IMR-90 (cell line): ENCODE data around the gene GALNT7. TPM values are rescaled to one million over a fixed set of nuclear protein-coding genes. Genes with fewer than 3 reads are reported as not detected.

ENCODE experiments used
- ATAC-seq: fragments of 200-7000 bp; cut with Tn5 transposase; 2 replicates; pipeline ENCODE4 v1.9.1; 2020; ENCODE audit warnings: low read depth, mild to moderate bottlenecking, moderate library complexity
- BruUV-seq: library from RNA; stranded (reverse); fragments of 400-500 nt; replicated peaks from 2 replicates; lab custom pipeline; 2021; lab: Mats Ljungman, UMichigan
- CTCF ChIA-PET: fragments of 300-600 bp; formaldehyde crosslinking; extraction: SDS; loops from one replicate; lab custom pipeline; 2021; ENCODE audit warnings: antibody characterized with exemption; lab: Yijun Ruan, JAX
- POLR2A ChIA-PET: fragments of 300-600 bp; sonication (Branson Sonifier 250); formaldehyde crosslinking; loops from one replicate; lab custom pipeline; 2022; ENCODE audit warnings: antibody characterized with exemption; ENCODE audit not compliant: unreplicated experiment; lab: Charles Lee
- DNase-seq: peaks from one replicate; pipeline ENCODE4 v3.0.0; 2013
- H2AFZ ChIP-seq: replicated peaks from 2 replicates; pipeline ENCODE3; 2013; ENCODE audit warnings: low read length, mild to moderate bottlenecking; ENCODE audit not compliant: poor library complexity
- H2AK5ac ChIP-seq: 2 replicates; pipeline ENCODE4 v1.6.1; 2013; ENCODE audit warnings: low read depth, low read length, inconsistent platforms
- H2AK9ac ChIP-seq: replicated peaks from 2 replicates; pipeline ENCODE3; 2013; ENCODE audit warnings: mild to moderate bottlenecking, low read depth, low read length, moderate library complexity; ENCODE audit not compliant: poor library complexity
- H2BK120ac ChIP-seq: 2 replicates; pipeline ENCODE4 v1.6.1; 2013; ENCODE audit warnings: low read depth, low read length, inconsistent platforms
- H2BK15ac ChIP-seq: 3 replicates; pipeline ENCODE4 v1.6.1; 2013; ENCODE audit warnings: low read depth, low read length, inconsistent platforms
- H2BK20ac ChIP-seq: 2 replicates; pipeline ENCODE4 v1.6.1; 2013; ENCODE audit warnings: low read depth, mild to moderate bottlenecking, inconsistent platforms, low read length, moderate library complexity
- H2BK5ac ChIP-seq: 2 replicates; pipeline ENCODE4 v1.6.1; 2013; ENCODE audit warnings: mild to moderate bottlenecking, low read depth, low read length, inconsistent platforms; ENCODE audit not compliant: poor library complexity, severe bottlenecking
- H3K14ac ChIP-seq: replicated peaks from 2 replicates; pipeline ENCODE4 v1.6.1; 2013; ENCODE audit warnings: low read depth, low read length, inconsistent platforms
- H3K18ac ChIP-seq: 2 replicates; pipeline ENCODE4 v1.6.1; 2013; ENCODE audit warnings: low read depth, low read length, control low read depth
- H3K23ac ChIP-seq: 2 replicates; pipeline ENCODE4 v1.6.1; 2013; ENCODE audit warnings: low read depth, low read length, inconsistent platforms
- H3K27ac ChIP-seq: 2 replicates; pipeline ENCODE4 v1.5.1; 2013; ENCODE audit warnings: mild to moderate bottlenecking, control low read depth, low read length; ENCODE audit not compliant: insufficient read depth
- H3K27me3 ChIP-seq: 2 replicates; pipeline ENCODE4 v1.6.1; 2013; ENCODE audit warnings: low read length; ENCODE audit not compliant: control insufficient read depth, insufficient read depth
- H3K36me3 ChIP-seq: 2 replicates; pipeline ENCODE4 v1.6.1; 2013; ENCODE audit warnings: low read length, mixed read lengths; ENCODE audit not compliant: control insufficient read depth, insufficient read depth
- H3K4ac ChIP-seq: 2 replicates; pipeline ENCODE4 v1.6.1; 2013; ENCODE audit warnings: low read depth, low read length, inconsistent platforms
- H3K4me1 ChIP-seq: 2 replicates; pipeline ENCODE4 v1.6.1; 2013; ENCODE audit warnings: low read length, mixed read lengths; ENCODE audit not compliant: control insufficient read depth, insufficient read depth
- H3K4me2 ChIP-seq: 2 replicates; pipeline ENCODE4 v1.6.1; 2013; ENCODE audit warnings: low read depth, mild to moderate bottlenecking, control low read depth, low read length, moderate library complexity
- H3K4me3 ChIP-seq: 2 replicates; pipeline ENCODE4 v1.5.1; 2013; ENCODE audit warnings: low read depth, mild to moderate bottlenecking, control low read depth, low read length, moderate library complexity; ENCODE audit not compliant: insufficient read depth
- H3K56ac ChIP-seq: 2 replicates; pipeline ENCODE4 v1.6.1; 2013; ENCODE audit warnings: low read length, inconsistent platforms; ENCODE audit not compliant: insufficient read depth; ENCODE audit errors: extremely low read depth
- H3K79me1 ChIP-seq, 2 experiments: 2 replicates each; pipeline ENCODE4 v1.6.1; 2013; ENCODE audit warnings: low read length in 2 of 2, inconsistent platforms in 1 of 2, low read depth in 1 of 2
- H3K9ac ChIP-seq: 2 replicates; pipeline ENCODE4 v1.6.1; 2013; ENCODE audit warnings: low read depth, low read length, control low read depth
- H3K9me1 ChIP-seq: 2 replicates; pipeline ENCODE4 v1.6.1; 2013; ENCODE audit warnings: low read length, inconsistent platforms; ENCODE audit not compliant: insufficient read depth
- H3K9me3 ChIP-seq: 2 replicates; pipeline ENCODE4 v1.6.1; 2013; ENCODE audit warnings: low read length; ENCODE audit not compliant: control insufficient read depth, insufficient read depth
- H4K20me1 ChIP-seq: 2 replicates; pipeline ENCODE4 v1.6.1; 2013; ENCODE audit warnings: low read length, inconsistent platforms; ENCODE audit not compliant: insufficient read depth
- H4K5ac ChIP-seq: 2 replicates; pipeline ENCODE4 v1.6.1; 2013; ENCODE audit warnings: mild to moderate bottlenecking, low read depth, low read length, control low read depth
- H4K8ac ChIP-seq, 2 experiments: 2 replicates each; pipeline ENCODE4 v1.6.1; 2013; ENCODE audit warnings: low read depth in 2 of 2, low read length in 2 of 2, control low read depth in 1 of 2, inconsistent platforms in 1 of 2
- H4K91ac ChIP-seq: 2 replicates; pipeline ENCODE4 v1.6.1; 2013; ENCODE audit warnings: low read depth, low read length, inconsistent platforms; ENCODE audit not compliant: insufficient read depth
- BHLHE40 ChIP-seq: fragments of 150-350 bp; IDR thresholded peaks from 2 replicates; pipeline ENCODE4 v1.6.1; 2016; ENCODE audit warnings: mild to moderate bottlenecking, low read depth, low read length
- CEBPB ChIP-seq: IDR thresholded peaks from 2 replicates; pipeline ENCODE4 v1.6.1; 2012; ENCODE audit warnings: low read depth, low read length, improper control_type of control experiment
- CHD1 ChIP-seq: IDR thresholded peaks from 2 replicates; pipeline ENCODE4 v1.6.1; 2012; ENCODE audit warnings: low read depth, low read length, improper control_type of control experiment
- CTCF ChIP-seq: conservative IDR thresholded peaks from 2 replicates; pipeline ENCODE4 v1.5.1; 2012; ENCODE audit warnings: mild to moderate bottlenecking, low read depth, low read length, improper control_type of control experiment
- FOS ChIP-seq: fragments of 150-350 bp; IDR thresholded peaks from 2 replicates; pipeline ENCODE4 v1.6.1; 2016; ENCODE audit warnings: low read depth, low read length
- MAFK ChIP-seq: IDR thresholded peaks from 2 replicates; pipeline ENCODE4 v1.6.1; 2012; ENCODE audit warnings: low read depth, low read length, improper control_type of control experiment
- MAZ ChIP-seq: IDR thresholded peaks from 2 replicates; pipeline ENCODE4 v1.6.1; 2012; ENCODE audit warnings: low read depth, mild to moderate bottlenecking, low read length, improper control_type of control experiment, moderate library complexity, borderline replicate concordance
- MXI1 ChIP-seq: IDR thresholded peaks from 2 replicates; pipeline ENCODE4 v1.6.1; 2012; ENCODE audit warnings: low read depth, mild to moderate bottlenecking, low read length, moderate library complexity, borderline replicate concordance
- NFE2L2 ChIP-seq: fragments of 150-350 bp; IDR thresholded peaks from 2 replicates; pipeline ENCODE4 v1.6.1; 2016; ENCODE audit warnings: low read depth, mild to moderate bottlenecking, low read length
- POLR2A ChIP-seq: IDR thresholded peaks from 2 replicates; pipeline ENCODE4 v1.6.1; 2012; ENCODE audit warnings: mild to moderate bottlenecking, low read depth, low read length
- RAD21 ChIP-seq: IDR thresholded peaks from 2 replicates; pipeline ENCODE4 v1.6.1; 2012; ENCODE audit warnings: low read length, improper control_type of control experiment
- RCOR1 ChIP-seq: IDR thresholded peaks from 2 replicates; pipeline ENCODE4 v1.6.1; 2012; ENCODE audit warnings: mild to moderate bottlenecking, low read length, improper control_type of control experiment; ENCODE audit not compliant: insufficient replicate concordance
- RFX5 ChIP-seq: IDR thresholded peaks from 2 replicates; pipeline ENCODE4 v1.8.0; 2012; ENCODE audit warnings: low read depth, mild to moderate bottlenecking, low read length, moderate library complexity
- SMC3 ChIP-seq: fragments of 150-350 bp; IDR thresholded peaks from 2 replicates; pipeline ENCODE4 v1.6.1; 2016; ENCODE audit warnings: low read depth, mild to moderate bottlenecking, antibody characterized with exemption, low read length, moderate library complexity
- dilution Hi-C: fragments of 300-500 bp; cut with HindIII; formaldehyde crosslinking; loops from one replicate; pipeline ENCODE4 v1.14.3; 2018; ENCODE audit warnings: low sequenced_read_pairs; ENCODE audit not compliant: unreplicated experiment
- in situ Hi-C: fragments of 300-500 bp; cut with MboI; formaldehyde crosslinking; loops from 3 replicates; pipeline ENCODE4 v1.14.3; 2019; ENCODE audit warnings: low sequenced_read_pairs, inconsistent platforms, mixed read lengths
- intact Hi-C: fragments of 100-400 bp; cut with micrococcal nuclease; formaldehyde crosslinking; loops from 2 replicates; pipeline ENCODE4 v1.10.0; 2022
- polyA plus RNA-seq, 3 experiments: library from polyadenylated mRNA; depleted of rRNA; stranded (reverse); fragments of >200 nt; gene quantifications; 2 replicates each; pipeline ENCODE4 v1.2.3, GENCODE V29; 2012; ENCODE audit warnings: low replicate concordance in 1 of 3
- total RNA-seq: library from RNA; depleted of rRNA; stranded (reverse); fragments of >200 nt; gene quantifications from 2 replicates; pipeline ENCODE4 v1.2.3, GENCODE V29; 2012
- TF ChIP-seq, protein P1 (sequence below): fragments of 150-350 bp; IDR thresholded peaks from 2 replicates; pipeline ENCODE4 v1.6.1; 2017; ENCODE audit warnings: mild to moderate bottlenecking, antibody characterized with exemption, low read length, low read depth
- TF ChIP-seq, protein P2 (sequence below): fragments of 150-350 bp; IDR thresholded peaks from 2 replicates; pipeline ENCODE4 v1.6.1; 2016; ENCODE audit warnings: low read depth, mild to moderate bottlenecking, low read length, moderate library complexity, borderline replicate concordance

GALNT7 gene
- total and polyA plus RNA-seq, 2 of the 4 experiments (the other 2 are of a cell fraction) = 19.1 to 31.2 TPM

DNA sequence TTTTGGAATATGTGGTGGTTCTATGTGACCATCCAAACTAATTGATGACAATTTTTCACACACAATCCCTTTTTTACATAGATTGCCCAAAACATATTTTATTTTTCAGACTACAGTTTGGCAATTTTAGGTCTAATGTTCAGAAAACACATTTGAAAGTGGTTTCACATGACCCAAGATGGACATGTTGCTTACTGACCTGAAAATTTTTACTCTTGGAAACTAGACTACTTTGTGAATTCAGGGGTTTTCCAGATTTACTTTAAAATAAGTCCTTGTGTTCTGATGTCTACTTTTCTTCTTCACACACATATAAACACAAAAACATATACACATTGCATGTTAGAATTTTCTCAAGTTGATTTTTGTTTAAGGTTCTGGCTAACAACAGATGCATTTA lies 86.0 kb downstream of the GALNT7 start:
- Histone ChIP-seq H2AK9ac (no peak overlapping the region), H2AFZ (no peak overlapping the region), H3K4me1 (peaks cover 5% of the 10 kb centered on the region), H3K79me1 (peaks cover 0 to 5% of the 10 kb centered on the region in 2 experiments; a peak in 1 of 4 replicates), H2AK5ac (no peak overlapping the region), H4K8ac (no peak overlapping the region), H3K4me2 (no peak overlapping the region), H3K9me1 (peaks cover 3% of the 10 kb centered on the region), H2BK5ac (no peak overlapping the region), H3K56ac (no peak overlapping the region), H3K4ac (no peak overlapping the region), H3K14ac (no peak overlapping the region), H3K18ac (no peak overlapping the region), H4K20me1 (peaks cover 19% of the 10 kb centered on the region), H3K9me3 (peaks cover 5% of the 10 kb centered on the region), H4K91ac (no peak overlapping the region), H2BK15ac (no peak overlapping the region), H3K27me3 (peaks cover 11% of the 10 kb centered on the region), H3K27ac (no peak overlapping the region), H2BK20ac (no peak overlapping the region), H3K23ac (no peak overlapping the region), H3K36me3 (no peaks in the 10 kb centered on the region), H2BK120ac (no peak overlapping the region), H3K4me3 (no peak overlapping the region), H3K9ac (no peak overlapping the region), H4K5ac (no peak overlapping the region)
- in situ Hi-C loops (loop anchor here (5.0 kb wide), 1 partner anchor 232 kb away; no protein-coding TSS in a partner anchor), dilution Hi-C loops (loop anchor here (25.0 kb wide), 1 partner anchor 242 kb away; no protein-coding TSS in a partner anchor), intact Hi-C loops (loop anchor here (5.0 to 10.0 kb wide), 3 partner anchors 37 to 422 kb away; no protein-coding TSS in a partner anchor)
- ATAC-seq = no peak
- no peak for DNase-seq
- CTCF ChIA-PET = interaction anchor here (1.1 kb wide), 1 partner anchor 241 kb away, joined by 11 read pairs; no protein-coding TSS in a partner anchor
- no TSS peak for BruUV-seq
- TF ChIP-seq, protein P1, sequence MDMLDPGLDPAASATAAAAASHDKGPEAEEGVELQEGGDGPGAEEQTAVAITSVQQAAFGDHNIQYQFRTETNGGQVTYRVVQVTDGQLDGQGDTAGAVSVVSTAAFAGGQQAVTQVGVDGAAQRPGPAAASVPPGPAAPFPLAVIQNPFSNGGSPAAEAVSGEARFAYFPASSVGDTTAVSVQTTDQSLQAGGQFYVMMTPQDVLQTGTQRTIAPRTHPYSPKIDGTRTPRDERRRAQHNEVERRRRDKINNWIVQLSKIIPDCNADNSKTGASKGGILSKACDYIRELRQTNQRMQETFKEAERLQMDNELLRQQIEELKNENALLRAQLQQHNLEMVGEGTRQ = no peak
- TF ChIP-seq CHD1 (no peak), MAZ (no peak), FOS (no peak), CEBPB (no peak), RAD21 (no peak), MXI1 (no peak), RCOR1 (no peak), SMC3 (no peak), POLR2A (no peak), RFX5 (no peak), CTCF (no peak), BHLHE40 (no peak), NFE2L2 (no peak), MAFK (no peak)
- TF ChIP-seq, protein P2, sequence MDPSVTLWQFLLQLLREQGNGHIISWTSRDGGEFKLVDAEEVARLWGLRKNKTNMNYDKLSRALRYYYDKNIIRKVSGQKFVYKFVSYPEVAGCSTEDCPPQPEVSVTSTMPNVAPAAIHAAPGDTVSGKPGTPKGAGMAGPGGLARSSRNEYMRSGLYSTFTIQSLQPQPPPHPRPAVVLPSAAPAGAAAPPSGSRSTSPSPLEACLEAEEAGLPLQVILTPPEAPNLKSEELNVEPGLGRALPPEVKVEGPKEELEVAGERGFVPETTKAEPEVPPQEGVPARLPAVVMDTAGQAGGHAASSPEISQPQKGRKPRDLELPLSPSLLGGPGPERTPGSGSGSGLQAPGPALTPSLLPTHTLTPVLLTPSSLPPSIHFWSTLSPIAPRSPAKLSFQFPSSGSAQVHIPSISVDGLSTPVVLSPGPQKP = no peak
- POLR2A ChIA-PET = no interaction called here
